Liver (tissue), 9 donors: ENCODE measurements around the gene GNB4. TPM values are rescaled to one million over a fixed set of nuclear protein-coding genes. Genes with fewer than 3 reads are reported as not detected.

ENCODE experiments used
- DNase-seq: peaks from one replicate; pipeline ENCODE4 v3.0.0-alpha.2; 2017; ENCODE audit warnings: low spot score
- H3K27ac ChIP-seq, 2 donors: one replicate each; pipeline ENCODE4 v1.7.0; 2013; ENCODE audit warnings: inconsistent platforms in 2 of 2, low read length in 2 of 2, control low read depth in 1 of 2, low read depth in 1 of 2, mild to moderate bottlenecking in 1 of 2
- H3K27me3 ChIP-seq, 4 donors: one replicate each; pipeline versions ENCODE4 v1.6.1 to v1.7.0; 2013; ENCODE audit warnings: low read length in 3 of 4, inconsistent platforms in 1 of 4, mild to moderate bottlenecking in 1 of 4, moderate library complexity in 1 of 4; ENCODE audit not compliant: control insufficient read depth in 4 of 4, insufficient read depth in 4 of 4
- H3K36me3 ChIP-seq, 4 donors: one replicate each; pipeline versions ENCODE4 v1.6.1 to v1.7.0; 2013; ENCODE audit warnings: low read length in 3 of 4, mild to moderate bottlenecking in 3 of 4, low read depth in 1 of 4, moderate library complexity in 1 of 4; ENCODE audit not compliant: control insufficient read depth in 4 of 4, insufficient read depth in 3 of 4
- H3K4me1 ChIP-seq, 4 donors: one replicate each; pipeline versions ENCODE4 v1.6.1 to v1.7.0; 2013; ENCODE audit warnings: low read length in 3 of 4, mild to moderate bottlenecking in 3 of 4, moderate library complexity in 1 of 4; ENCODE audit not compliant: control insufficient read depth in 4 of 4, insufficient read depth in 4 of 4
- H3K4me3 ChIP-seq, 3 donors: one replicate each; pipeline versions ENCODE4 v1.6.1 to v1.7.0; 2013; ENCODE audit warnings: low read length in 3 of 3, control low read depth in 1 of 3, low read depth in 1 of 3, mild to moderate bottlenecking in 1 of 3
- H3K9ac ChIP-seq, 2 donors: one replicate each; pipeline ENCODE4 v1.7.0; 2013; ENCODE audit warnings: low read length in 2 of 2, mild to moderate bottlenecking in 2 of 2, moderate library complexity in 2 of 2, control low read depth in 1 of 2, low read depth in 1 of 2
- H3K9me3 ChIP-seq, 4 donors: one replicate each; pipeline versions ENCODE4 v1.6.1 to v1.7.0; 2013; ENCODE audit warnings: low read length in 3 of 4; ENCODE audit not compliant: control insufficient read depth in 4 of 4
- EGR1 ChIP-seq, 2 donors: IDR thresholded peaks; 2 replicates each; pipeline ENCODE4 v1.6.1; 2016 to 2018; ENCODE audit warnings: antibody characterized with exemption in 2 of 2, low read depth in 2 of 2
- FOXA1 ChIP-seq: IDR thresholded peaks from 2 replicates; pipeline ENCODE4 v1.6.1; 2016; ENCODE audit warnings: antibody characterized with exemption
- FOXA2 ChIP-seq: IDR thresholded peaks from 2 replicates; pipeline ENCODE4 v1.6.1; 2016; ENCODE audit warnings: antibody characterized with exemption
- GABPA ChIP-seq, 2 donors: IDR thresholded peaks in 1 of 2; conservative IDR thresholded peaks in 1 of 2; 2 replicates each; pipeline ENCODE4 v1.6.1; 2016; ENCODE audit warnings: antibody characterized with exemption in 2 of 2, mild to moderate bottlenecking in 1 of 2, moderate library complexity in 1 of 2
- HNF4A ChIP-seq, 2 donors: conservative IDR thresholded peaks; 2 replicates each; pipeline ENCODE4 v1.6.1; 2016; ENCODE audit warnings: antibody characterized with exemption in 2 of 2, mild to moderate bottlenecking in 2 of 2
- HNF4G ChIP-seq: IDR thresholded peaks from 2 replicates; pipeline ENCODE4 v1.6.1; 2016; ENCODE audit warnings: antibody characterized with exemption
- JUND ChIP-seq, 2 donors: IDR thresholded peaks; 2 replicates each; pipeline ENCODE4 v1.6.1; 2016; ENCODE audit warnings: antibody characterized with exemption in 2 of 2
- NR2F2 ChIP-seq: IDR thresholded peaks from 2 replicates; pipeline ENCODE4 v1.6.1; 2016; ENCODE audit warnings: antibody characterized with exemption
- RAD21 ChIP-seq, 2 donors: IDR thresholded peaks; 2 replicates each; pipeline ENCODE4 v1.6.1; 2016; ENCODE audit warnings: antibody characterized with exemption in 2 of 2, mild to moderate bottlenecking in 2 of 2
- RXRA ChIP-seq, 2 donors: IDR thresholded peaks; 2 replicates each; pipeline ENCODE4 v1.6.1; 2017 to 2018; ENCODE audit warnings: antibody characterized with exemption in 2 of 2, mild to moderate bottlenecking in 1 of 2
- SP1 ChIP-seq: IDR thresholded peaks from 2 replicates; pipeline ENCODE4 v1.6.1; 2018; ENCODE audit warnings: antibody characterized with exemption, mild to moderate bottlenecking
- TAF1 ChIP-seq: conservative IDR thresholded peaks from 2 replicates; pipeline ENCODE4 v1.6.1; 2016; ENCODE audit warnings: antibody characterized with exemption, mild to moderate bottlenecking
- YY1 ChIP-seq: IDR thresholded peaks from 2 replicates; pipeline ENCODE4 v1.6.1; 2016; ENCODE audit warnings: antibody characterized with exemption, mild to moderate bottlenecking
- WGBS: extraction: QIAGEN DNeasy Blood & Tissue Kit; methylation state at CpG from one replicate; pipeline ENCODE4 v1.1.7; 2013; 5-methylcytosine and 5-hydroxymethylcytosine counted together
- polyA plus RNA-seq, 2 donors: library from polyadenylated mRNA; stranded (reverse) in 1 of 2; unstranded in 1 of 2; fragments of 200-250 nt in 1 of 2; fragments of >200 nt in 1 of 2; fragmentation: Nextera tagmentation in 1 of 2; extraction: Ambion mirVana in 1 of 2; gene quantifications; one replicate each; pipeline versions ENCODE4 v1.2.1 to v1.2.3, GENCODE V29; 2013 to 2015
- total RNA-seq, 2 donors: library from RNA; depleted of rRNA; stranded (reverse); fragments of >200 nt; gene quantifications; one replicate each; pipeline ENCODE4 v1.2.3, GENCODE V29; 2014
- TF ChIP-seq, protein P1 (sequence below): IDR thresholded peaks from 2 replicates; pipeline ENCODE4 v1.6.1; 2016; ENCODE audit warnings: antibody characterized with exemption
- TF ChIP-seq, protein P2 (sequence below): fragments of 150-350 bp; IDR thresholded peaks from 2 replicates; pipeline ENCODE4 v1.5.1; 2017; ENCODE audit warnings: improper control_type of control experiment, low read depth, low read length; ENCODE audit not compliant: missing input control
- TF ChIP-seq, protein P3 (sequence below): IDR thresholded peaks from 2 replicates; pipeline ENCODE4 v1.6.1; 2016; ENCODE audit warnings: antibody characterized with exemption
- TF ChIP-seq, protein P4 (sequence below): IDR thresholded peaks from 2 replicates; pipeline ENCODE4 v1.6.1; 2016; ENCODE audit warnings: antibody characterized with exemption
- TF ChIP-seq, protein P5 (sequence below): IDR thresholded peaks from 2 replicates; pipeline ENCODE4 v1.6.1; 2016; ENCODE audit warnings: antibody characterized with exemption, mild to moderate bottlenecking
- donor health status: healthy.
- donor health status: healthy.
- donor health status: healthy.
- donor health status: healthy.
- donor health status: healthy.

Gene GNB4
- total and polyA plus RNA-seq, 4 donors, result 1.9 to 19.9 (median 5.1) TPM

GRCh38 chr3:179402963-179403362 lies 48.3 kb downstream of the GNB4 start (continued):
- TF ChIP-seq, protein P1, sequence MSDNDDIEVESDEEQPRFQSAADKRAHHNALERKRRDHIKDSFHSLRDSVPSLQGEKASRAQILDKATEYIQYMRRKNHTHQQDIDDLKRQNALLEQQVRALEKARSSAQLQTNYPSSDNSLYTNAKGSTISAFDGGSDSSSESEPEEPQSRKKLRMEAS, result no peak
- TF ChIP-seq RXRA (IDR thresholded peaks at IDR 0.05) (no peak), GABPA (IDR thresholded peaks at IDR 0.05 in 1 of 2, conservative IDR thresholded peaks at IDR 0.05 in 1 of 2) (no peak), YY1 (no peak)
- TF ChIP-seq, protein P2, sequence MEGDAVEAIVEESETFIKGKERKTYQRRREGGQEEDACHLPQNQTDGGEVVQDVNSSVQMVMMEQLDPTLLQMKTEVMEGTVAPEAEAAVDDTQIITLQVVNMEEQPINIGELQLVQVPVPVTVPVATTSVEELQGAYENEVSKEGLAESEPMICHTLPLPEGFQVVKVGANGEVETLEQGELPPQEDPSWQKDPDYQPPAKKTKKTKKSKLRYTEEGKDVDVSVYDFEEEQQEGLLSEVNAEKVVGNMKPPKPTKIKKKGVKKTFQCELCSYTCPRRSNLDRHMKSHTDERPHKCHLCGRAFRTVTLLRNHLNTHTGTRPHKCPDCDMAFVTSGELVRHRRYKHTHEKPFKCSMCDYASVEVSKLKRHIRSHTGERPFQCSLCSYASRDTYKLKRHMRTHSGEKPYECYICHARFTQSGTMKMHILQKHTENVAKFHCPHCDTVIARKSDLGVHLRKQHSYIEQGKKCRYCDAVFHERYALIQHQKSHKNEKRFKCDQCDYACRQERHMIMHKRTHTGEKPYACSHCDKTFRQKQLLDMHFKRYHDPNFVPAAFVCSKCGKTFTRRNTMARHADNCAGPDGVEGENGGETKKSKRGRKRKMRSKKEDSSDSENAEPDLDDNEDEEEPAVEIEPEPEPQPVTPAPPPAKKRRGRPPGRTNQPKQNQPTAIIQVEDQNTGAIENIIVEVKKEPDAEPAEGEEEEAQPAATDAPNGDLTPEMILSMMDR, result no peak

- no peaks in the 10 kb centered on the region for H3K9me3 ChIP-seq
- H3K27me3 ChIP-seq, result no peaks in the 10 kb centered on the region
- H3K36me3 ChIP-seq, result peaks cover 3 to 7% (median 7%) of the 10 kb centered on the region in 4 donors
- no peak for DNase-seq
- no peaks in the 10 kb centered on the region for H3K4me1 ChIP-seq
- H3K9ac ChIP-seq, result no peak overlapping the region
- 92% methylated on average over 3 of the region's 3 CpGs for WGBS
- TF ChIP-seq RAD21 (IDR thresholded peaks at IDR 0.05) (no peak), JUND (IDR thresholded peaks at IDR 0.05) (no peak), YY1 (no peak), FOXA1 (no peak), NR2F2 (no peak), HNF4A (conservative IDR thresholded peaks at IDR 0.05) (no peak), RXRA (IDR thresholded peaks at IDR 0.05) (no peak), FOXA2 (no peak), SP1 (no peak), GABPA (IDR thresholded peaks at IDR 0.05 in 1 of 2, conservative IDR thresholded peaks at IDR 0.05 in 1 of 2) (no peak), HNF4G (no peak), TAF1 (no peak), EGR1 (IDR thresholded peaks at IDR 0.05; ENCODE audit: low read depth in 2 of 2) (no peak)
- TF ChIP-seq, protein P2, result no peak
- TF ChIP-seq, protein P3, sequence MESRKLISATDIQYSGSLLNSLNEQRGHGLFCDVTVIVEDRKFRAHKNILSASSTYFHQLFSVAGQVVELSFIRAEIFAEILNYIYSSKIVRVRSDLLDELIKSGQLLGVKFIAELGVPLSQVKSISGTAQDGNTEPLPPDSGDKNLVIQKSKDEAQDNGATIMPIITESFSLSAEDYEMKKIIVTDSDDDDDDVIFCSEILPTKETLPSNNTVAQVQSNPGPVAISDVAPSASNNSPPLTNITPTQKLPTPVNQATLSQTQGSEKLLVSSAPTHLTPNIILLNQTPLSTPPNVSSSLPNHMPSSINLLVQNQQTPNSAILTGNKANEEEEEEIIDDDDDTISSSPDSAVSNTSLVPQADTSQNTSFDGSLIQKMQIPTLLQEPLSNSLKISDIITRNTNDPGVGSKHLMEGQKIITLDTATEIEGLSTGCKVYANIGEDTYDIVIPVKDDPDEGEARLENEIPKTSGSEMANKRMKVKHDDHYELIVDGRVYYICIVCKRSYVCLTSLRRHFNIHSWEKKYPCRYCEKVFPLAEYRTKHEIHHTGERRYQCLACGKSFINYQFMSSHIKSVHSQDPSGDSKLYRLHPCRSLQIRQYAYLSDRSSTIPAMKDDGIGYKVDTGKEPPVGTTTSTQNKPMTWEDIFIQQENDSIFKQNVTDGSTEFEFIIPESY, result no peak
- TF ChIP-seq, protein P4, sequence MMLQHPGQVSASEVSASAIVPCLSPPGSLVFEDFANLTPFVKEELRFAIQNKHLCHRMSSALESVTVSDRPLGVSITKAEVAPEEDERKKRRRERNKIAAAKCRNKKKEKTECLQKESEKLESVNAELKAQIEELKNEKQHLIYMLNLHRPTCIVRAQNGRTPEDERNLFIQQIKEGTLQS, result no peak
- TF ChIP-seq, protein P1, result no peak
- TF ChIP-seq, protein P5, sequence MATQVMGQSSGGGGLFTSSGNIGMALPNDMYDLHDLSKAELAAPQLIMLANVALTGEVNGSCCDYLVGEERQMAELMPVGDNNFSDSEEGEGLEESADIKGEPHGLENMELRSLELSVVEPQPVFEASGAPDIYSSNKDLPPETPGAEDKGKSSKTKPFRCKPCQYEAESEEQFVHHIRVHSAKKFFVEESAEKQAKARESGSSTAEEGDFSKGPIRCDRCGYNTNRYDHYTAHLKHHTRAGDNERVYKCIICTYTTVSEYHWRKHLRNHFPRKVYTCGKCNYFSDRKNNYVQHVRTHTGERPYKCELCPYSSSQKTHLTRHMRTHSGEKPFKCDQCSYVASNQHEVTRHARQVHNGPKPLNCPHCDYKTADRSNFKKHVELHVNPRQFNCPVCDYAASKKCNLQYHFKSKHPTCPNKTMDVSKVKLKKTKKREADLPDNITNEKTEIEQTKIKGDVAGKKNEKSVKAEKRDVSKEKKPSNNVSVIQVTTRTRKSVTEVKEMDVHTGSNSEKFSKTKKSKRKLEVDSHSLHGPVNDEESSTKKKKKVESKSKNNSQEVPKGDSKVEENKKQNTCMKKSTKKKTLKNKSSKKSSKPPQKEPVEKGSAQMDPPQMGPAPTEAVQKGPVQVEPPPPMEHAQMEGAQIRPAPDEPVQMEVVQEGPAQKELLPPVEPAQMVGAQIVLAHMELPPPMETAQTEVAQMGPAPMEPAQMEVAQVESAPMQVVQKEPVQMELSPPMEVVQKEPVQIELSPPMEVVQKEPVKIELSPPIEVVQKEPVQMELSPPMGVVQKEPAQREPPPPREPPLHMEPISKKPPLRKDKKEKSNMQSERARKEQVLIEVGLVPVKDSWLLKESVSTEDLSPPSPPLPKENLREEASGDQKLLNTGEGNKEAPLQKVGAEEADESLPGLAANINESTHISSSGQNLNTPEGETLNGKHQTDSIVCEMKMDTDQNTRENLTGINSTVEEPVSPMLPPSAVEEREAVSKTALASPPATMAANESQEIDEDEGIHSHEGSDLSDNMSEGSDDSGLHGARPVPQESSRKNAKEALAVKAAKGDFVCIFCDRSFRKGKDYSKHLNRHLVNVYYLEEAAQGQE, result no peak
- H3K27ac ChIP-seq, result no peak overlapping the region
- H3K4me3 ChIP-seq, result no peak overlapping the region
Measured at GRCh38 chr3:179401561-179401960, 49.7 kb downstream of the GNB4 start.
